Activated T-helper 9 cell treated with anti-CD3 and anti-CD28 coated beads, Interleukin-2, amount 50 U/mL, for 16 hours (primary cell): ENCODE results near the gene PLPPR1.

ENCODE experiments used
- DNase-seq: peaks from one replicate; pipeline ENCODE4 v3.0.0-alpha.2; 2020; ENCODE audit warnings: low read depth

The PLPPR1 gene

GRCh38 chr9:101352892-101353463, 324.5 kb downstream of the PLPPR1 start:
- no peak for DNase-seq

GRCh38 chr9:101353683-101354082, 325.2 kb downstream of the PLPPR1 start:
- no peak for DNase-seq

GRCh38 chr9:101354143-101354764, 325.7 kb downstream of the PLPPR1 start:
- DNase-seq, result no peak

GRCh38 chr9:101354765-101355708, 326.5 kb downstream of the PLPPR1 start:
- DNase-seq, result no peak

- no peak for DNase-seq
These were observed 328.1 kb downstream of the PLPPR1 start for GRCh38 chr9:101356619-101357018.

GRCh38 chr9:101359679-101360078, 331.2 kb downstream of the PLPPR1 start:
- no peak for DNase-seq

- DNase-seq, result no peak
These were observed 332.1 kb downstream of the PLPPR1 start for GRCh38 chr9:101360647-101361046.

GRCh38 chr9:101362450-101362849, 333.9 kb downstream of the PLPPR1 start:
- DNase-seq, result no peak

- no peak for DNase-seq
These were observed 336.7 kb downstream of the PLPPR1 start for GRCh38 chr9:101365181-101365580.

- no peak for DNase-seq
These were observed 337.7 kb downstream of the PLPPR1 start for GRCh38 chr9:101366038-101366756.

- DNase-seq, result no peak
These were observed 338.8 kb downstream of the PLPPR1 start for GRCh38 chr9:101367323-101367722.

- no peak for DNase-seq
These were observed 340.8 kb downstream of the PLPPR1 start for GRCh38 chr9:101369286-101369685.

GRCh38 chr9:101369884-101370531, 341.5 kb downstream of the PLPPR1 start:
- DNase-seq, result no peak

GRCh38 chr9:101371813-101372212, 343.3 kb downstream of the PLPPR1 start:
- DNase-seq, result no peak

- no peak for DNase-seq
These were observed 344.0 kb downstream of the PLPPR1 start for GRCh38 chr9:101372327-101373118.
